Brain microvascular endothelial cell (primary cell): ENCODE results near the gene GSN.

Source experiments
- DNase-seq: peaks from one replicate; pipeline ENCODE4 v3.0.0-alpha.2; 2020
- H3K27ac ChIP-seq: fragments of 250-450 bp; sonication (Bioruptor Pico); 2 replicates; pipeline ENCODE4 v1.5.1; 2020; ENCODE audit warnings: mild to moderate bottlenecking, moderate library complexity
- H3K27me3 ChIP-seq: fragments of 250-450 bp; sonication (Bioruptor Pico); replicated peaks from 2 replicates; pipeline ENCODE4 v1.5.1; 2020; ENCODE audit warnings: mild to moderate bottlenecking
- H3K36me3 ChIP-seq: fragments of 250-450 bp; sonication (Bioruptor Pico); replicated peaks from 2 replicates; pipeline ENCODE4 v1.5.1; 2020; ENCODE audit warnings: mild to moderate bottlenecking
- H3K4me3 ChIP-seq: 2 replicates; pipeline ENCODE4 v1.5.1; 2011; ENCODE audit warnings: low read depth, mild to moderate bottlenecking, control low read depth, low read length, moderate library complexity
- CTCF ChIP-seq: IDR thresholded peaks from 2 replicates; pipeline ENCODE4 v1.5.1; 2011; ENCODE audit warnings: low read depth, mild to moderate bottlenecking, moderate library complexity, low read length, control low read depth, inconsistent platforms; ENCODE audit errors: missing control alignments
- in situ Hi-C: cut with HindIII; loops from 2 replicates; pipeline ENCODE4 v1.10.0; 2017; ENCODE audit warnings: low sequenced_read_pairs, low pct_ligation_motif_present

GSN gene

DNA sequence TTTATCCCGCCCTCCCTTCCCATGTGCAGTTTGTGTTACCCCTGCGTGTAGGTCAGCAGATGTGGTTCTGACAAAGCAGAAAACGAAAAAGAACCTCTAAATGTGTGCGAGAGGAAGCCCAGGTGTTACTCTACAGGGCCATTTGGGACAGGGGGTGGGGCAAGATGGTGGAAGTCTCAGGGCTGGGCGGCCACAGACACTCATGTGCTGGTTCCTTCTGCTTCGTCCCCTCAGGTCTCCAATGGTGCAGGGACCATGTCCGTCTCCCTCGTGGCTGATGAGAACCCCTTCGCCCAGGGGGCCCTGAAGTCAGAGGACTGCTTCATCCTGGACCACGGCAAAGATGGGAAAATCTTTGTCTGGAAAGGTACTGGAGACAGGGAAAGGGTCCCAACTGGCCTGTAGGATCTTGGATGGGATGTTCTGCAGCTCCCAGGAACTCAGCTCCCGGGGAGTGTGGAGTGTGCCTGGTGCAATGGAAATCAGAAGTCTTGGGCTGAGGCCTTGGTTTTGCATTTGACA, 49.0 kb downstream of the GSN start:
- Histone ChIP-seq H3K27me3 (no peaks in the 10 kb centered on the region), H3K36me3 (peaks cover 37% of the 10 kb centered on the region), H3K27ac (no peak overlapping the region), H3K4me3 (no peak overlapping the region)
- no peak for TF ChIP-seq CTCF
- DNase-seq: no peak
- in situ Hi-C loops: no loop called here

DNA sequence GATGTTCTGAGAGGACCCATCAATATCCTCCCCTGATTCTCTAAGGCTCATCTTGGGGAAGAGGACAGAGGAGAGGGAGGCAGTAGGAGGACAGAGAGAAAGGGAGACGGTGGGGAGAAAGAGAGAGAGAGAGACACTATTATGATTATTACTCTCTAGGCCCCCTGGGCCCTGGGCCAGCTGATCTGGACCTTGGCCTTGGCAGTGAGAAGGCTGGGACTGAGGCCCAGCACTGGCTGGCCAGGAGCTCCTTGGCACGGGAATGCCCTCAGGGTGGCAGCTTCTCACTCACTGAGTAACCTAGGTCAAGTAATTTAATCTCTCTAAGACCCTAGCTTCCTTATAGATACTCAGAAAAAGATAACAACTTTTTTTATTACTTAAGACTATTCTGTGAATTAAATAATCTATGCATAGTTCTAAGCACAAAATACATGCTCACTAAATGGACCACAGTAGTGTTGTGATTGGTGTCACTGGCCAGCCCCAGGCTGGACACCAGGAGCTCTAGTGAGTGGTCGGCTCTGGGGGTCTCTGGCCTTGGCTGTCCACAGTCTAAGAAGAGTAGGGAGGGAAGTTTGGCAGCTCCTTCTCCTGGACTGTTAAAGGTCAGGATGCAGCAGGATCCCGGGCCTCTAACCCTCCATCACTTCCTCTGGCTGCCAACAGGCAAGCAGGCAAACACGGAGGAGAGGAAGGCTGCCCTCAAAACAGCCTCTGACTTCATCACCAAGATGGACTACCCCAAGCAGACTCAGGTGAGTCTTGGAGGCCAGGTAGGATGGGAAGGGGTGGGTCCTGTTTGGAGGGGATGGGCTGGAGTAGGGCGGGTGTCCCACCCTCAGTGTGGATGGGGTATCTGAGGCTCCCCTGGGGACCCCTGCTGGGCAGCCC, 50.0 kb downstream of the GSN start:
- in situ Hi-C loops: no loop called here
- Histone ChIP-seq H3K36me3 (peaks cover 32% of the 10 kb centered on the region), H3K27ac (no peak overlapping the region), H3K4me3 (no peak overlapping the region), H3K27me3 (no peaks in the 10 kb centered on the region)
- TF ChIP-seq CTCF: no peak
- DNase-seq: no peak

GRCh38 chr9:121318631-121319382, 50.8 kb downstream of the GSN start:
- in situ Hi-C loops: no loop called here
- Histone ChIP-seq H3K27me3 (no peaks in the 10 kb centered on the region), H3K36me3 (peaks cover 31% of the 10 kb centered on the region), H3K4me3 (no peak overlapping the region), H3K27ac (no peak overlapping the region)
- DNase-seq: no peak
- no peak for TF ChIP-seq CTCF

- DNase-seq: no peak
- in situ Hi-C loops: no loop called here
- Histone ChIP-seq H3K27me3 (no peaks in the 10 kb centered on the region), H3K36me3 (peaks cover 34% of the 10 kb centered on the region), H3K4me3 (no peak overlapping the region), H3K27ac (no peak overlapping the region)
- no peak for TF ChIP-seq CTCF
These were observed 51.4 kb downstream of the GSN start for GRCh38 chr9:121319383-121319780.

DNA sequence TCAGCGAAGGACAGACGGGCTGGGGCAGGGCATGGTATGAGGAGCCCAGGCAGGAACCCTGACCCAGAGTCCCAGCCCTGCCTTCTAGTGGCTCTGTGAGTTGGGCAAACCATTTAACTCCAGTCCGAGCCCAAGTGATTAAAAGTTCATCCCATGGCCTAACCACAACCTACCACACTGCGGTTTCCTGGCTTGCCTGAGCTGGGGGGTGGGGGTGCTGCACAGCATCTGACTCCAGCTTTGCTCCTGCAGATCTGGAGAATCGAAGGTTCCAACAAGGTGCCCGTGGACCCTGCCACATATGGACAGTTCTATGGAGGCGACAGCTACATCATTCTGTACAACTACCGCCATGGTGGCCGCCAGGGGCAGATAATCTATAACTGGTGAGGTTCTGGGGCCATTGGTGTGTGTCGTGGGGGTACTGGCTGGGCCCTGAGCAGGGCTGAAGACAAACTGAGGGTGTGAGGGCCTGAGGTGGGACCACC, 53.1 kb downstream of the GSN start:
- Histone ChIP-seq H3K27ac (peak overlapping the region; percentile 70), H3K36me3 (peaks cover 51% of the 10 kb centered on the region)
- in situ Hi-C loops: no loop called here

More for the DNA sequence above, 53.1 kb downstream of the GSN start:
- H3K27me3 ChIP-seq: no peaks in the 10 kb centered on the region
- no peak for TF ChIP-seq CTCF
- no peak overlapping the region for H3K4me3 ChIP-seq
- peak; percentile 48 for DNase-seq
